Panc1 (cell line): ENCODE measurements around the gene CDK8.

Experiments used
- CTCF ChIP-seq: fragments of 450-650 bp; IDR thresholded peaks from 2 replicates; pipeline ENCODE4 v1.5.1; 2017; ENCODE audit warnings: mild to moderate bottlenecking
- POLR2AphosphoS5 ChIP-seq: IDR thresholded peaks from 2 replicates; pipeline ENCODE4 v1.6.1; 2012; ENCODE audit warnings: mild to moderate bottlenecking, low read depth, low read length, moderate library complexity

DNA sequence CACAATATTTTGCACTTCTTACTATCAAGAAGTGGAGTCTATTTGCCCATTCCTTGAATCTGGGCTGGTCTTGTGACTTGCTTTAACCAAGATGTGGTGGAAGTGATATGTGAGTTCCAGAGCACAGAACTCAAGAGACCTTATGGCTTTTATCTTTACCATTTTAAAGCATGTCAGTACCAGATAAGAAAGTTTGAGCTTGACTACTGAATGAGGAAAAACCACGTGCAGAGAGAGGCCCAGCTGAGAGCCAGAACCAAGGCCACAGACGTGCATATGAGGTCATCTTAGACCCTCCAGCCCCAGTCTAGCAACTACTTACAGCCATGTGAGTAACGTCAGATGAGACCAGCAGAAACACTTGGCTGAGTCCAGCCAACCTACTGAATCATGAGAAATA is 6.3 kb upstream of the CDK8 start:
- no peak for TF ChIP-seq CTCF
- TF ChIP-seq POLR2AphosphoS5, result no peak
